ENCODE measurements around the gene TSPAN9.

- TF ChIP-seq CTCF (IDR thresholded peaks at IDR 0.05; ENCODE audit: low read depth, low read length) (no peak), POLR2A (IDR thresholded peaks at IDR 0.05; ENCODE audit: extremely low read depth, insufficient read length) (no peak), MAX (IDR thresholded peaks at IDR 0.05; ENCODE audit: low read depth, low read length) (no peak)
Measured at GRCh38 chr12:3197131-3197818, 120.1 kb downstream of the TSPAN9 start.

Data from NB4 (cell line).